T47D (cell line): ENCODE data around the gene VAV3.
A peak's percentile ranks its signal among the peaks of the same experiment; 100 is the strongest.
"Not testable (repeated sequence)": the region's sequence is repeated elsewhere in the genome, so short reads cannot be mapped to it uniquely, and the experiment has no call there.

Experiments
- DNase-seq, 2 experiments: peaks; one replicate each; pipeline versions ENCODE4 v3.0.0 to v3.0.0-alpha.2; 2011 to 2012; ENCODE audit warnings: low read depth in 1 of 2, low spot score in 1 of 2
- JUND ChIP-seq: IDR thresholded peaks from 2 replicates; pipeline ENCODE4 v1.6.1; 2012; ENCODE audit warnings: low read depth
- in situ Hi-C: cut with HindIII; loops from 2 replicates; pipeline ENCODE4 v1.10.0; 2016; ENCODE audit warnings: low sequenced_read_pairs, low pct_unique_long_range_greater_than_20kb

VAV3 gene

GRCh38 chr1:107920561-107920960, 44.4 kb downstream of the VAV3 start:
- no peak for DNase-seq
- TF ChIP-seq JUND, result no peak
- in situ Hi-C loops, result no loop called here

GRCh38 chr1:107919953-107920352, 45.0 kb downstream of the VAV3 start:
- no peak for DNase-seq
- no peak for TF ChIP-seq JUND
- in situ Hi-C loops, result no loop called here

DNA sequence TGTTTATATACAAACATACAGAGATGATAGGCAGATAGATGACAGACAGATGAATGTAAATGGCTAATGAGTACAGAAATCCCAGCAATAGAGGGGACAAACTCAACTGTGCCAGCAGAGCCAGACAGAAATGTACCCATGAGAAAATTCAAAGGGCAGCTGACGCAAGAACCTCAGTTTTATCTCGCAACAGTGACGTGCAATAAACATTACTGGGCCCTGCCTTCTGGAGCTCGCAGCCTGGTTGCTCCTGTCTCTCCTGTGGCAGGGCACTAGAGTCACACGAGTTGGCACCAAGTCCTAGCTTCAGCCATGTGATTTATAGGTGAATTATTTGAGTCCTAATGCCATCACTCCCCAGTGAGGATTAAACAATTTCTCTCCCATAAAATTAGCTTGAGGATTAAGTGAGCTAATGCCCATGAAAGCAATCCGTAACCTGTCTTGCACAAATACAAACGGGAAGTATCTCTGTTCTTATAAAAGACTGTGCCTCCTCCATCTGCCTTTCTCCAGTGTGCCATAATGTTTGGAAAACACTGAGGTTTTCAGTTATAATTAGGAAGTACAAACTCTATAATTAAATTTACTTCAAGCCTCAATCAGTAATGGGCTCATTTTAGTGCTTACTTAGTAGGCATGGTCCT, 50.7 kb downstream of the VAV3 start:
- in situ Hi-C loops, result no loop called here
- DNase-seq, result no peak
- TF ChIP-seq JUND, result no peak

DNA sequence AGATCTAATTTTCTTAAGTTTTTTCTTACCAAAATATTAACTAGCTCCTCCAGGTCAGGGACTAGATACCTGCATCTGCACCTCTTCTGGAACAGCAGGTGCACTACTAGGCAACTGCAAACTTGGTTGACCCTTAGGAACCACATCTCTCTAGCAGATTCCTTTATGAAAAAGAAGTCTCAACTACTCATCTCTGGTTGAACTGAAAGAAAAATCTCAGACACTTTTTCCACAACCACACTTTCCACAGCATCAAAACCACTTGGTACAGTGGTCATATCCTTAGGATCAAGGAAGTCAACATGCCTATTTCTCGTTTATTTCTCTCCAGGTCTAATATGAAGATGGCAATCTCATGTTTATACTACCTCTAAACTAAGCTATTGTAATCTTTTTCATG, 52.3 kb downstream of the VAV3 start:
- in situ Hi-C loops, result no loop called here
- DNase-seq, result peak in 1 of 2 experiments; percentile 13
- no peak for TF ChIP-seq JUND

DNA sequence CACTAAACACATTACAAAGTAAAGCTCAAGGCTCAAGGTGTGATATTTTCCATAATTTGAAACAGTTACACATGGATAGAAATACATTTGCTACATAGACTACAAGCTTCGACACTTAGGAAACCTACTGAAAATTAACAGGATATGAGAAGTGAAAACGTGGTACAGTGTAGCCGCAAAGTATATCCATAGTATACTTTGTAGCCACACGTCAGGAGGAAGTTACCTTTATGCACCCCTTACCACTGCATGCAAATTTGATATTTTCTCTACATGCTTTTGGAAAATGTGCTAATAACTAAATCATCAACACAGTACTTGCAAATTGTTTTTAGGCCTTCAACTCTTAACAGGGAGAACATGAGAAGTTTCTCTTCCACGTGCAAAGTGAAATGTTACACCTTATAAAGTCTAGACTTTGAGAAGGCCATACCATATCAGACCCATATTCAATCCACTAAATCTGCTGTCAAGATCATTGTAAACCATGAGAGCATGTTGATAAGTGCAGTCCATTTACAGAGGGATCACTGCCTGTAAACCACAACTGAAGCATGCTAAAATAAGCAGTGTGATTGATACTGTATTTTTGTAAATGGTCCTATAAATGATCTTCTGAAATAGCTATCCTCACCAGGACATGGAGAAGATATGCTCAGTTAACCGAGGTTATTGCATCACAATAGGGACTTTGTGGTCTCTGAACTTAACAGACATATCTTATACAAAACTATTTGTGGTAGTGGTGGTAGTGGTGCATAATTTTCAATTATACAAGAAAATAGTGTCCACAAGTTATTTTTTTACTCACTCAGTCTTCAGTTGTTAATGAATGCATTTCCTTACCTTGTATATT, 64.7 kb downstream of the VAV3 start:
- DNase-seq, result no peak
- in situ Hi-C loops, result no loop called here
- no peak for TF ChIP-seq JUND

- no peak for DNase-seq
- in situ Hi-C loops, result no loop called here
- TF ChIP-seq JUND, result no peak
Measured at GRCh38 chr1:107899655-107900054, 65.3 kb downstream of the VAV3 start.

DNA sequence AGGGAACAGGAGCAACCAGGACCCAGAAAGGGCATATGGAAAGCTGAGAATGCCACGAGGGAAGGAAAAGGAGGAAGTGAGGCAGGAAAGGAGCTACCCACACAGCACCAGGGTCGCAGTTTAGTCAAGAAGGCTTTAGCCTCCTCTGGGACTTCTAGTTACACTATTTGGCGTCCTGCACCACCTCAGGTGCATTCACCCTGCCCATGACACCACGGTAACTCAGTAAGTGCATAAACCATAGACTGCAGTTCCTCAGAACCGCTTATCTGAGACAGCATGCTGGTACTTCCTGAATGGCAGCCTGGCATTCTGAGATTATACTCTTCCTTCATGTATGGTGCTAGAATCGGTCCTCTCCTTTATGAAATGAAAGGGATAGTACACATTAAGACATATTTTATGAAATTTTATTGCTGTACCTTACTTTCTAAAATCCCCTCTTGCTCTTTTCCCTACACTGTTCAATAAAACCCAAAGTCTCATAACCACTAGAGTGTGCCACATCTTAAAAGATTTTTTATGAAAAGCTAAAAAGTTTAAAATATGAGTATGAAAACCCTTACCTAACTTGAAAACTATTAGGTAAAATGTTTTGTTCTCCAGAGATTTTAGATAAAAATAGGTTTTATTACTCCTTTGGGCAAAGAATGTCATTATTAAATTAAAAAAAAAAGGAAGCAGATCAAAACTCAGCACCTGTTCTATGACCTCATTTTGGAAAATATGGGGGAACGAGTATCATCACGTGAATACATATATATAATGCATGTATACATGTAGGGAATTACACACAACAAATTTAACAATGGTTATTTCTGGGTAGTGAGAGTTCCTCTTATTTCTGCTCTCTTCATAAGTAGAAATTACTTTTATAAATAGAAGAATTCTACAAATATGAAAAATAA, 67.3 kb downstream of the VAV3 start:
- DNase-seq, result no peak
- TF ChIP-seq JUND, result no peak
- in situ Hi-C loops, result no loop called here

DNA sequence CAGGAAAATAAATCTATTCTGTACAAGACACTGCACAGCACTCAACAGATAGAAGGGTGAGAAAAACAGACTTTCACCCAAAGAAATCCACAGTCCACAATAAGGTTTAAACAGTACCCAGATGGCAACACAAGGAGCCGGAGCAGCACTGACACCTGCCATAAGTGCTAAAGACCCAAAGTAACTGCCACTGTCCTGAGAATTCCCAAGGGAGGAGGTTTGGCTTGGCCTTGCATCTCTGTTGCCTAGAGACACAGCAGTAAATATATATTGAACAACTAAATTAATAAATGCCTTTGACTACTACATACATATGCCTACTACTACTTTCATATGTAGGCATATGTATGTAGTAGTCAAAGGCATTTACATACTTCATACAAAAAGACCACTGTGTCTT, 68.0 kb downstream of the VAV3 start:
- no peak for DNase-seq
- in situ Hi-C loops, result no loop called here
- no peak for TF ChIP-seq JUND

DNA sequence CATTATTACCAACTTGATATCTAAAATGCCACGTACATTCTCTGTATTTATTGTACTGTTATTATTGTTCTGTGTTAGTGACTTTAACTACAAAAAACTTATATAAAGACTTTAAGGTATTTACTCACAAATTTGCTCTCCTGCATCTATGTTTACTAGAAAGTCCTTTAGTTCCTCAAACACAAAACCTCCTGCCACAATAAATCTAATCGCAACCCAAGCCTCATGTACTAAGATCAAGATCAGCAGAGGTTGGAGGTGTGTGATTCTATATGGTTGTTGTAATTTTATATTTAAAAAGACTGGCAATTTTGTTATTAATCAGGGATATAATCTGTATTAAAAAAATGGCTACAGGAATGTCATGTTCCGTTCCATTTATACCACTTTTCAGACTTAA, 68.6 kb downstream of the VAV3 start:
- in situ Hi-C loops, result no loop called here
- no peak for TF ChIP-seq JUND
- DNase-seq, result no peak

GRCh38 chr1:107895403-107896191, 69.4 kb downstream of the VAV3 start:
- in situ Hi-C loops, result no loop called here
- no peak for TF ChIP-seq JUND

GRCh38 chr1:107894605-107895004, 70.4 kb downstream of the VAV3 start:
- in situ Hi-C loops, result no loop called here
- no peak for DNase-seq
- no peak for TF ChIP-seq JUND

More at GRCh38 chr1:107895403-107896191, 69.4 kb downstream of the VAV3 start:
- DNase-seq, result no peak

- in situ Hi-C loops, DNase-seq: not testable (repeated sequence)
Measured at GRCh38 chr1:107893350-107893749, 71.6 kb downstream of the VAV3 start.
